RWPE1 (cell line): ENCODE results near the gene EBI3.

Experiments used
- CTCF ChIA-PET: fragments of 350-600 bp; sonication (Branson Sonifier 250); formaldehyde crosslinking; extraction: SDS; loops from one replicate; lab custom pipeline; 2021; lab: Yijun Ruan, JAX
- POLR2A ChIA-PET: fragments of 400-600 bp; formaldehyde crosslinking; extraction: SDS; loops from one replicate; lab custom pipeline; 2020; ENCODE audit warnings: antibody characterized with exemption; ENCODE audit not compliant: low non-redundant PET; lab: Yijun Ruan, JAX
- DNase-seq: peaks from one replicate; pipeline ENCODE4 v3.0.0; 2012; ENCODE audit warnings: low spot score
- H3K27ac ChIP-seq: fragments of 450-650 bp; 2 replicates; pipeline ENCODE4 v1.5.1; 2017
- TF ChIP-seq, protein P1 (sequence below): fragments of 450-650 bp; conservative IDR thresholded peaks from 2 replicates; pipeline ENCODE4 v1.5.1; 2017; ENCODE audit warnings: low read depth, mild to moderate bottlenecking

EBI3 gene

DNA sequence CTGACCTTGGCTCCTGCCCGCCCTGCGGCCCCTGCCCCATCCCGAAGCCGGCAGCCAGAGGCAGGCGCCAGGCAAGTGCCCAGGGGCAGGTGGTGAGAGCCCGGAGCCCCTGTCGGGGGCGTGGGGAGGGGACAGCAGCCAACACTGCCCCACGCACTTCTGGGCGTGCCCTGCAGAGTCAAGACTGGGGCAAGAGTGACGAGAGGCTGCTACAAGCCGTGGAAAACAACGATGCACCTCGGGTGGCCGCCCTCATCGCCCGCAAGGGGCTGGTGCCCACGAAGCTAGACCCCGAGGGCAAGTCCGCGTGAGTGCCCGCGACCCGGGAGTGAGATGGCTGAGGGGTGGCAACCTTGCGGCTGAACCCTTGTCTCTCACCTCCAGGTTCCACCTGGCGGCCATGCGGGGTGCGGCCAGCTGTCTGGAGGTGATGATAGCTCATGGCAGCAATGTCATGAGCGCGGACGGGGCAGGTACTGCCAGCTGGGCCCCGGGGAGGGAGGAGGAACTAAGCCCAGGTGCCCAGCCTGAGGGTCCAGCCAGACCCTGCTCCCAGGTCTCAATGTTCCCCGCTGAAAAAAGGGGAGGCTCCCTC is 29.5 kb upstream of the EBI3 start:
- POLR2A ChIA-PET: no interaction called here
- TF ChIP-seq, protein P1, sequence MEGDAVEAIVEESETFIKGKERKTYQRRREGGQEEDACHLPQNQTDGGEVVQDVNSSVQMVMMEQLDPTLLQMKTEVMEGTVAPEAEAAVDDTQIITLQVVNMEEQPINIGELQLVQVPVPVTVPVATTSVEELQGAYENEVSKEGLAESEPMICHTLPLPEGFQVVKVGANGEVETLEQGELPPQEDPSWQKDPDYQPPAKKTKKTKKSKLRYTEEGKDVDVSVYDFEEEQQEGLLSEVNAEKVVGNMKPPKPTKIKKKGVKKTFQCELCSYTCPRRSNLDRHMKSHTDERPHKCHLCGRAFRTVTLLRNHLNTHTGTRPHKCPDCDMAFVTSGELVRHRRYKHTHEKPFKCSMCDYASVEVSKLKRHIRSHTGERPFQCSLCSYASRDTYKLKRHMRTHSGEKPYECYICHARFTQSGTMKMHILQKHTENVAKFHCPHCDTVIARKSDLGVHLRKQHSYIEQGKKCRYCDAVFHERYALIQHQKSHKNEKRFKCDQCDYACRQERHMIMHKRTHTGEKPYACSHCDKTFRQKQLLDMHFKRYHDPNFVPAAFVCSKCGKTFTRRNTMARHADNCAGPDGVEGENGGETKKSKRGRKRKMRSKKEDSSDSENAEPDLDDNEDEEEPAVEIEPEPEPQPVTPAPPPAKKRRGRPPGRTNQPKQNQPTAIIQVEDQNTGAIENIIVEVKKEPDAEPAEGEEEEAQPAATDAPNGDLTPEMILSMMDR: no peak
- H3K27ac ChIP-seq: no peak overlapping the region
- CTCF ChIA-PET: interaction anchor here (0.5 to 1.0 kb wide), 4 partner anchors 10 to 696 kb away, joined by 3 to 5 read pairs (median 4); no protein-coding TSS in a partner anchor
- no peak for DNase-seq

DNA sequence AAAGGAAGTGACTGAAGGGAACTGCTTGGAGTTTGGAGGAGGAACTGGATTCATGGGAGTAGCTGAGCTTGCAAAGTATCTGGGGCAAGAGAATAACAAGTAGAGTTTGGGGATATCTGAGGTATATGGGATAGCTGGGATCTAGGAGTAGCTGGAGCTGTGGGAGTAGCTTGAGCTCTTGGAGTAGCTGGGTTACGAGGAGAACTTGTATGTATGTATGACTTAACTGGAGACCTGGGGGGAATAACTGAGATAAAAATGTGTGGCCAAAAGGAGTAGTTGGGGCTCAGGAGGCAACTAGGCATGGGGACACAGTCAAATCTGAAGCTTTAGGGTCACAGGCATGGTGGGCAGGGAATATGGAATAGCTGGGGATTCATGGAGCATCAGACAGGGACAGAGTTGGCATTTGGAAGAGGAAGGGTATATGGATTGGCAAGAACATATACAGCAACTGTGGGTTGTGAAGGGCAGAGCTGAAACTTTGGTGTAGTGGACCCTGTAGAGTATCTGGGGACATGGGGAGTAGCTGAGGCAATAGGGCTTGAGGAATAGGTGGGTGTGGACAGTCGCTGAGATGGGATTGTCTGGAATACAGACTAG is 28.3 kb upstream of the EBI3 start:
- H3K27ac ChIP-seq: no peak overlapping the region
- TF ChIP-seq, protein P1: no peak
- ChIA-PET CTCF (interaction anchor here (0.6 kb wide), 1 partner anchor 395 kb away, joined by 4 read pairs; no protein-coding TSS in a partner anchor), POLR2A (no interaction called here)
- DNase-seq: no peak

DNA sequence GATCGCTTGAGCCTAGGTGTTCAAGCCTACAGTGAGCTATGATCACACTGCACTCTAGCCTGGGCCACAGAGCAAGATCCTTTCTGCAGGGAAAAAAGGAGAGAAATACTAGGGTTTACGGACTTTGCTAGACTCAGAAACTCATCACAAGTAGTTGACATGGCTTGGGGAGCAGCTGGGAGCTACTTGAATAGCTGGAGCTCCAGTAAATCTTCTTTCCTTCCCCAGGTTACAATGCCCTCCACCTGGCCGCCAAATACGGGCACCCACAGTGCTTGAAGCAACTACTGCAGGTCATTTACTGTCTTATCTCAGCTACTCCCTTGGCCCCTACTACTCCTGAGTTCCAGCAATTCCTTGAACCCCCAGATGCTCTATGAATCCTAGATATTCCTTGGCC is 27.5 kb upstream of the EBI3 start:
- POLR2A ChIA-PET: no interaction called here
- CTCF ChIA-PET: interaction anchor here (0.6 to 2.1 kb wide), 2 partner anchors 62 to 295 kb away, joined by 5 to 8 read pairs; no protein-coding TSS in a partner anchor
- H3K27ac ChIP-seq: no peak overlapping the region
- DNase-seq: no peak
- TF ChIP-seq, protein P1: no peak

DNA sequence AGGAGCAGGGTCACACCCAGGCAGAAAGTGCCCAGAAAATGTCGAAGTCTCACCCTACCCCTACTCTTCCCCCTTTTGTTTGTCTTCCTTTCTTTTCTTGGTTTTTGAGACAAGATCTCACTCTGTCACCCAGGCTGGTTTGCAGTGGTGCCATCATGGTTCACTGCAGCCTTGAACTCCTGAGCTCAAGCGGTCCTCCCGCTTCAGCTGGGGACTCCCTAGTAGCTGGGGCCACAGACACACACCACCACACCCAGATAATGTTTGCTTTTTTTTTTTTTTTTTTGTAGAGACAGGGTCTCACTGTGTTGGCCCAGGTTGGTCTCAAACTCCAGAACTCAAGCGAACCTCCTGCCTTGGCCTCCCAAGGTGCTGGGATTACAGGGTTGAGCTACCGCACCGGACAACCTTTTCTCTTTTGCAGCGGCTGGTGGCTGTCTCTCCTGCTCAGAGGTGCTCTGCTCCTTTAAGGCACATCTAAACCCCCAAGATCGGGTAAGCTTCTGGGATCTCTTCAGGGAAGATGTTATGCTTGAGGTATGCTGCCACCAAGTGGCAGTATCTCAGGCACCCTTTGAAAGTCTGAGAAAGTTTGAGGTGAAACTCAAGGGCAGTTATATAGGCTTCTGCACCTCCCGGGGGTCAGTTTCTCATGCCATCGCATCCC is 22.4 kb upstream of the EBI3 start:
- H3K27ac ChIP-seq: no peak overlapping the region
- ChIA-PET CTCF (interaction anchor here (0.7 to 1.3 kb wide), 3 partner anchors 8 to 125 kb away, joined by 3 to 4 read pairs (median 3); no protein-coding TSS in a partner anchor), POLR2A (interaction anchor here (0.6 kb wide), 1 partner anchor 1108 kb away, joined by 4 read pairs; no protein-coding TSS in a partner anchor)
- no peak for DNase-seq
- TF ChIP-seq, protein P1: no peak

DNA sequence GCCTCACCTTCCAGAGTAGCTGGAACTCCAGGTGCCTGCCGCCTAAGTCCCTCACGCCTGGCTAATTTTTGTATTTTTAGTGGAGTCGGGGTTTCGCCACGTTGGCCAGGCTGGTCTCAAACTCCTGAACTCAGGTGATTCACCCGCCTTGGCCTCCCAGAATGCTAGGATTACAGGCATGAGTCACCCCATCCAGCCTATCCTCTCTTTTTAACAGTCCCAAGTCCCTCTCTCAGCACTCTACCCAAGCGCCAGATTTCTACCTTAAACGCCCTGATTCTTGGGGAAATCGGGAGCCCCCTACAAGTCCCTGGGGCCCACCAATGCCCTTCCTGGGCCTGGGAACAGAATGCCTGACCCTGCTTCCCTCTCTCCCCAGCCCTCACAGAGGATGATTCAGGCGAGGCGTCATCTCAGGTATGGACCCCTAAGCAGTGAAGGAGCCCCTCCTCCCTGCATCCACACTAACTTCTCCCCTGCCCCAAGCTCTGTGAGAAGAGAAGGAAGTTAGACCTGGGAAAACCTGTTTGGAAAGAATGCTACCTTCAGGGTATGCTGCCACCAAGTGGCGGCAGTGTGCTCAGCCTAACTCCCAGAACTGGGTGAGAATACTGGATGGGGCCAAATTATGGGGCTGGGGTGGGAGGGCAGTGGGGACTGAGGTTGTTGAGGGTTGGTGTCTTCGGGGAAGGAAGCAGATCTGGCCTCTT is 20.8 kb upstream of the EBI3 start:
- no peak for DNase-seq
- ChIA-PET POLR2A (no interaction called here), CTCF (interaction anchor here (0.6 to 1.0 kb wide), 6 partner anchors 35 to 282 kb away, joined by 3 to 7 read pairs (median 4); no protein-coding TSS in a partner anchor)

More for the DNA sequence above, 20.8 kb upstream of the EBI3 start:
- no peak overlapping the region for H3K27ac ChIP-seq
- TF ChIP-seq, protein P1: no peak; the same call in 1 of the 2 replicates
